ENCODE measurements around the gene ARHGAP4.

ARHGAP4 gene

GRCh38 chrX:153944800-153945150, 18.7 kb upstream of the ARHGAP4 start:
- no peaks in the 10 kb centered on the region for H3K9me3 ChIP-seq (ENCODE audit: control insufficient read depth, insufficient read depth, low read length)
- peaks cover 31% of the 10 kb centered on the region for H3K4me1 ChIP-seq (ENCODE audit: insufficient read depth, low read length)
- no peaks in the 10 kb centered on the region for H3K36me3 ChIP-seq (ENCODE audit: insufficient read depth, low read length)
- H3K9ac ChIP-seq (ENCODE audit: low read depth, low read length) = peak overlapping the region; percentile 60; the same call in 1 of the 2 replicates

GRCh38 chrX:153944140-153944799, 18.2 kb upstream of the ARHGAP4 start, which contains the start of gene RENBP:
Gene RENBP, minus strand, starts transcription at chrX:153944643. Its CDS starts 33 bp downstream, at chrX:153944610.
- no peaks in the 10 kb centered on the region for H3K9me3 ChIP-seq (ENCODE audit: control insufficient read depth, insufficient read depth, low read length)
- peaks cover 31% of the 10 kb centered on the region for H3K4me1 ChIP-seq (ENCODE audit: insufficient read depth, low read length)
- peak within 1 kb of the TSS; percentile 60 for H3K9ac ChIP-seq (ENCODE audit: low read depth, low read length)
- H3K36me3 ChIP-seq (ENCODE audit: insufficient read depth, low read length) = no peaks in the 10 kb centered on the region

GRCh38 chrX:153941336-153942252, 15.5 kb upstream of the ARHGAP4 start:
- peaks cover 17% of the 10 kb centered on the region for H3K4me1 ChIP-seq (ENCODE audit: insufficient read depth, low read length)
- H3K9me3 ChIP-seq (ENCODE audit: control insufficient read depth, insufficient read depth, low read length) = no peaks in the 10 kb centered on the region
- H3K9ac ChIP-seq (ENCODE audit: low read depth, low read length) = peak overlapping the region; percentile 29
- no peaks in the 10 kb centered on the region for H3K36me3 ChIP-seq (ENCODE audit: insufficient read depth, low read length)

GRCh38 chrX:153939573-153939972, 13.5 kb upstream of the ARHGAP4 start:
- Histone ChIP-seq H3K36me3 (ENCODE audit: insufficient read depth, low read length) (no peaks in the 10 kb centered on the region), H3K4me1 (ENCODE audit: insufficient read depth, low read length) (peaks cover 17% of the 10 kb centered on the region), H3K9me3 (ENCODE audit: control insufficient read depth, insufficient read depth, low read length) (no peaks in the 10 kb centered on the region), H3K9ac (ENCODE audit: low read depth, low read length) (no peak overlapping the region)

GRCh38 chrX:153938226-153938786, 12.2 kb upstream of the ARHGAP4 start:
- Histone ChIP-seq H3K9ac (ENCODE audit: low read depth, low read length) (no peak overlapping the region), H3K36me3 (ENCODE audit: insufficient read depth, low read length) (peaks cover 3% of the 10 kb centered on the region; the same call in 1 of the 2 replicates)

DNA sequence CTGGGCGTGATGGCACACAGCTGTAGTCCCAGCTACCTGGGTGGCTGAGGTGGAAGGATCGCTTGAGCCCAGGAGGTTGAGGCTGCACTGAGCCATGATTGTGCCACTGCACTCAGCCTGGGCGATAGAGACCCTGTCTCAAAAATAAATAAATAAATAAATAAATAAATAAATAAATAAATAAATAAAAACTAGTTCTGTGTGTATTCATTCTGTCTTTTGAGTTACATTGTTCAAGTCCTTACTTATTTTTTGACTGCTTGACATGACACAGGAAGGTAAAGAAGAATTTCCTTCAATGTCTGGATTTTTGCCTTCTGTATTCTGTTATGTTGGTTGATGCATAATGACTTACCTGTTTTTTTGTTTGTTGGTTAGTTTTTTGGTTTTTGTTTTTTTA, 11.0 kb upstream of the ARHGAP4 start:
- Histone ChIP-seq H3K9me3 (ENCODE audit: control insufficient read depth, insufficient read depth, low read length) (no peaks in the 10 kb centered on the region), H3K9ac (ENCODE audit: low read depth, low read length) (no peak overlapping the region)

More at GRCh38 chrX:153938226-153938786, 12.2 kb upstream of the ARHGAP4 start:
- H3K9me3 ChIP-seq (ENCODE audit: control insufficient read depth, insufficient read depth, low read length) = no peaks in the 10 kb centered on the region
- H3K4me1 ChIP-seq (ENCODE audit: insufficient read depth, low read length) = peaks cover 11% of the 10 kb centered on the region

DNA sequence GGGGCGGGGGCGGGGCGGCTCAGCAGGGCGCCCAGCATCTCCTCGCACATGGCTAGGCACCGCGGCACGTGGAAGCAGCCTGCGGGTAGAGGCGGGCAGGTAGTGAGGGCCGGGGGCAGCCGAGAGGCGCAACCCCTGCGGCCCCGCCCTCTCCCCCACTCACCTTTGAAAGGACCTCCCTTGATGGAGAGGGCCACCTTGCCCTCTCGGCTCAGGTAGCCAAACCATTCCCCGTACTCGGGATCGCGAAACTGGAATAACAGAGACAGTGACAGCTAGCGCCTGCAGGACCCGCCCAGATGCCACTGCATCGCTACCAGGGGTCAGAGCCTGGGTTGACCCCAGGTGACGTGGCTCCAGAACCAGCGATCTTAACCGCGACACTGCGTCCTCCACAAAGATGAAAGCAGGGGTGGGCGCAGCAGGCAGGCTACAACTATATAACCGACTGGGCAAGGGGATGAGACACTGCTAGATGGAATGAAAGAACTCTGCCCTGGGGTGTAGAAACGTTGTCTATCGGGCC, 9.3 kb upstream of the ARHGAP4 start:
- peaks cover 4% of the 10 kb centered on the region for H3K4me1 ChIP-seq (ENCODE audit: insufficient read depth, low read length)
- peak overlapping the region; percentile 48; the same call in 1 of the 2 replicates for H3K9ac ChIP-seq (ENCODE audit: low read depth, low read length)
- no peaks in the 10 kb centered on the region for H3K9me3 ChIP-seq (ENCODE audit: control insufficient read depth, insufficient read depth, low read length)
- peaks cover 13% of the 10 kb centered on the region for H3K36me3 ChIP-seq (ENCODE audit: insufficient read depth, low read length)

More for the DNA sequence above, 11.0 kb upstream of the ARHGAP4 start:
- H3K4me1 ChIP-seq (ENCODE audit: insufficient read depth, low read length) = peaks cover 10% of the 10 kb centered on the region
- peaks cover 9% of the 10 kb centered on the region for H3K36me3 ChIP-seq (ENCODE audit: insufficient read depth, low read length)

DNA sequence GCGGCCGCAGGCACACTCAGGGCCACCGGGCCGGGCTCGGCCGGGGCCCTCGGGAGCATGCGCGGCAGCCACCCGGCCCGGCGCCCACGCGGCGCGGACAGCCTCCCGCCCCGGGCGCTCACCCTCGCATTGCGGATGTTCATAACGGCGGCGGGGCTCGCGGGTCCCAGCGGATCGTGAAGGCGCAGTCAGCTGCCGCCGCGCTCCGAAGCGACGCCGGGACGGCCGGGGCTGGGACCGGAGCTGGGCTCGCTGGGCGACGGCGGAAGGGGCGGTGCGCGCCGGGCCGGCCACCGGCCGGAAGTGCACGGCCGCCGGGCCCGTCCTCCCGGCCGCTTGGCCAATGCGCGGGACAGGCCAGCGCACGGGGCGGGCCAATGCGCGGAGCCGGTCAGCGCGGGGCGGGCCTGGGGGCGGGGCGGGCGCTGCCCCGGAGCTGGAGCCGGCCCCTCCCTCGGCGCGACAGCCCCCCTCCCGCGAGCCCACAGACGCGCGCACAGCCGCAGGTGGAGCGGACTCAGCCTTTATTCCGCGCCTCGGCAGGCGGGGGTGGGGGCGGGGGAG, 8.8 kb upstream of the ARHGAP4 start, which contains the start of gene NAA10:
Gene NAA10 (minus strand): TSS at position 276 of the 564 bp plus-strand sequence. CDS start 133 bp downstream, at position 143.
- H3K36me3 ChIP-seq (ENCODE audit: insufficient read depth, low read length) = peaks cover 13% of the 10 kb centered on the region
- no peaks in the 10 kb centered on the region for H3K9me3 ChIP-seq (ENCODE audit: control insufficient read depth, insufficient read depth, low read length)
- no peaks in the 10 kb centered on the region; the same call in 1 of the 2 replicates for H3K4me1 ChIP-seq (ENCODE audit: insufficient read depth, low read length)
- H3K9ac ChIP-seq (ENCODE audit: low read depth, low read length) = peak within 1 kb of the TSS; percentile 77

DNA sequence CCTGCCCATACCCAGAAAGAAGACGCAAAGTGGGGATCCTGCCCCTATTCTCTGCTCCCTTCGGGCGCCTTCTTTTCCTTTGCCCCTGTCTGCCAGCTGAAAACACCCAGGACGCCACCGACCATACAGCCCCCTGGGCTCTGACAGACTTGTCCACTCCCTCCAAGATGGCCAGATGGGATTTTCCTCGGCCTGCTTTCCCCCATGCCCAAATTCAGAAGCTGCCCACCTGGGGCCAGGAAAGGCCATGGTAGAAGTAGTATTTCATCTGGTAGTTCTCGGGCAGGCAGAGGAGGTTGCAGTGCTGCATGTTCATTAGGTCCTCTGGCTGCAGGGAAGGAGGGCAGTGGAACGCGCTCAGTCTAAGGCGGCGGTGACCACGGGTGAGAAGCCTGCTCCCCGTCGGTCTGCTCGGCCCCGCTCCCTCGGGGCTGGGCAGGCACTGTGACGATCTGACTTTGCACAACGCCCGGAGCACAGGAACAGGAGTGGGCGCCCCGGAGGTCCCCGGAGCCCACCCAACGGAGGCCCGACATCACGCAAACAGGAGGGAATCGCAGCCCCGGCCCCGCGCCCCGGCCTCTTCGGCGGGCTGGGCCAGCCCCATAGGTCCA, 8.2 kb upstream of the ARHGAP4 start:
- H3K4me1 ChIP-seq (ENCODE audit: insufficient read depth, low read length) = no peaks in the 10 kb centered on the region; the same call in 1 of the 2 replicates
- H3K9ac ChIP-seq (ENCODE audit: low read depth, low read length) = peak overlapping the region; percentile 77
- no peaks in the 10 kb centered on the region for H3K9me3 ChIP-seq (ENCODE audit: control insufficient read depth, insufficient read depth, low read length)
- H3K36me3 ChIP-seq (ENCODE audit: insufficient read depth, low read length) = peaks cover 13% of the 10 kb centered on the region

GRCh38 chrX:153933748-153934147, 7.7 kb upstream of the ARHGAP4 start:
- Histone ChIP-seq H3K9ac (ENCODE audit: low read depth, low read length) (peak overlapping the region; percentile 77), H3K36me3 (ENCODE audit: insufficient read depth, low read length) (peaks cover 13% of the 10 kb centered on the region), H3K9me3 (ENCODE audit: control insufficient read depth, insufficient read depth, low read length) (no peaks in the 10 kb centered on the region), H3K4me1 (ENCODE audit: insufficient read depth, low read length) (no peaks in the 10 kb centered on the region; the same call in 1 of the 2 replicates)

DNA sequence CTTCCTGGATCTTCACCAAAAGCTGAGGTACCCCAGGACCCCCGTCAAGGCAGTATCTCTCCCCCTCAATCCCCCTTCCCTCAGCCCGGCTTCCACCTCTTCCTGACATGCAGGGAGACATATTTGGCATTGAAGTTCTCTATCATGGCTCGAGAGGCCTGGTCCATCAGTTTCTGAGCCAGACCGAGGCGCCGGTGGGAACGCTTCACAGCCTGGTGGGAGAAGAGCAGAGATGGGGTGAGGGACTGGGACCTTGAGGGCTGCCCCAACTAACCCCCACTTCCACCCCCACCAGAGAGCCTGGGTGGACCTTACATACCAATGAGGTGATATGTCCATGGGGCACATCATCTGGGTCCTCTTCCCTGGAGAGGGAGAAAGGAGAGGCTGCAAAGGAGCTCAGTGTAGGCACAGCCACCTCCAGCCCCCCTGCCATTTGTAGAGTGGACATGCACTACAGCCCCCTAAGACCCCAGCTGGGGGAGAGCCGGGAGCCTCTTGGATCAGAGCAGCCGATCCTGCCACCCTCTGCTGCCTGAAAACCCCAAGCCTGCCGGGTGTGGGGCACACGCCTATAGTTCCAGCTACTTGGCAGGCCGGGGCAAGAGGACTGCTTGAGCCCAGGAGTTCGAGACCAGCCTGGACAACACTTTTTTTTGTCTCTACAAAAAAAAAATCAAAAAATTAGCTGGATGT, 6.3 kb upstream of the ARHGAP4 start:
- no peak overlapping the region for H3K9ac ChIP-seq (ENCODE audit: low read depth, low read length)

GRCh38 chrX:153931748-153932147, 5.7 kb upstream of the ARHGAP4 start:
- Histone ChIP-seq H3K9ac (ENCODE audit: low read depth, low read length) (no peak overlapping the region), H3K4me1 (ENCODE audit: insufficient read depth, low read length) (no peaks in the 10 kb centered on the region; the same call in 1 of the 2 replicates), H3K9me3 (ENCODE audit: control insufficient read depth, insufficient read depth, low read length) (no peaks in the 10 kb centered on the region), H3K36me3 (ENCODE audit: insufficient read depth, low read length) (peaks cover 13% of the 10 kb centered on the region)

More for the DNA sequence above, 6.3 kb upstream of the ARHGAP4 start:
- Histone ChIP-seq H3K4me1 (ENCODE audit: insufficient read depth, low read length) (no peaks in the 10 kb centered on the region; the same call in 1 of the 2 replicates), H3K36me3 (ENCODE audit: insufficient read depth, low read length) (peaks cover 13% of the 10 kb centered on the region), H3K9me3 (ENCODE audit: control insufficient read depth, insufficient read depth, low read length) (no peaks in the 10 kb centered on the region)

GRCh38 chrX:153931151-153931550, 5.1 kb upstream of the ARHGAP4 start:
- H3K4me1 ChIP-seq (ENCODE audit: insufficient read depth, low read length) = no peaks in the 10 kb centered on the region; the same call in 1 of the 2 replicates
- H3K9ac ChIP-seq (ENCODE audit: low read depth, low read length) = no peak overlapping the region
- no peaks in the 10 kb centered on the region for H3K9me3 ChIP-seq (ENCODE audit: control insufficient read depth, insufficient read depth, low read length)
- H3K36me3 ChIP-seq (ENCODE audit: insufficient read depth, low read length) = peaks cover 13% of the 10 kb centered on the region

All from ES-I3 (cell line).